CD8-positive, alpha-beta memory T cell (primary cell): ENCODE measurements around the gene PRR13. TPM values are rescaled to one million over a fixed set of nuclear protein-coding genes. Genes with fewer than 3 reads are reported as not detected.
"Not testable (repeated sequence)": the region's sequence is repeated elsewhere in the genome, so short reads cannot be mapped to it uniquely, and the experiment has no call there.

Source experiments
- CTCF ChIA-PET: fragments of 350-600 bp; sonication (Branson Sonifier 250); formaldehyde crosslinking; loops from one replicate; lab custom pipeline; 2021; ENCODE audit warnings: antibody characterized with exemption; lab: Charles Lee
- POLR2A ChIA-PET: fragments of 350-600 bp; sonication (Branson Sonifier 250); formaldehyde crosslinking; loops from one replicate; lab custom pipeline; 2021; ENCODE audit warnings: antibody characterized with exemption; lab: Charles Lee
- DNase-seq, 5 donors: peaks; one replicate each; pipeline versions ENCODE4 v3.0.0 to v3.0.0-alpha.2; 2020 to 2022; ENCODE audit warnings: mixed read lengths in 1 of 5
- H3K27ac ChIP-seq: one replicate; pipeline ENCODE4 v1.7.0; 2013; ENCODE audit warnings: low read depth, mild to moderate bottlenecking, low read length, moderate library complexity
- H3K27me3 ChIP-seq: 2 replicates; pipeline ENCODE4 v1.7.0; 2013; ENCODE audit warnings: low read length, mild to moderate bottlenecking; ENCODE audit not compliant: insufficient read depth, poor library complexity, severe bottlenecking
- H3K36me3 ChIP-seq: 2 replicates; pipeline ENCODE4 v1.7.0; 2013; ENCODE audit warnings: mild to moderate bottlenecking, low read length, moderate library complexity; ENCODE audit not compliant: insufficient read depth
- H3K4me1 ChIP-seq: 2 replicates; pipeline ENCODE4 v1.7.0; 2013; ENCODE audit warnings: mild to moderate bottlenecking, low read length, moderate library complexity; ENCODE audit not compliant: insufficient read depth
- H3K4me3 ChIP-seq: 2 replicates; pipeline ENCODE4 v1.7.0; 2013; ENCODE audit warnings: mild to moderate bottlenecking, low read length
- H3K9me3 ChIP-seq: 2 replicates; pipeline ENCODE4 v1.7.0; 2013; ENCODE audit warnings: mild to moderate bottlenecking, low read length
- H3K27ac Mint-ChIP-seq, 8 donors: one replicate each; pipeline ENCODE4 v1.8.0; 2020 to 2021; ENCODE audit warnings: mixed read lengths in 8 of 8, mild to moderate bottlenecking in 6 of 8, inconsistent platforms in 3 of 8, moderate library complexity in 3 of 8
- H3K27me3 Mint-ChIP-seq, 2 donors: one replicate each; pipeline ENCODE4 v1.8.0; 2020 to 2021; ENCODE audit warnings: mixed read lengths in 2 of 2, mild to moderate bottlenecking in 1 of 2, moderate library complexity in 1 of 2
- H3K36me3 Mint-ChIP-seq, 3 donors: one replicate each; pipeline ENCODE4 v1.8.0; 2020 to 2021; ENCODE audit warnings: mixed read lengths in 3 of 3, inconsistent platforms in 1 of 3, mild to moderate bottlenecking in 1 of 3
- H3K4me1 Mint-ChIP-seq, 3 donors: one replicate each; pipeline ENCODE4 v1.8.0; 2020 to 2021; ENCODE audit warnings: mixed read lengths in 3 of 3, inconsistent platforms in 1 of 3, mild to moderate bottlenecking in 1 of 3
- H3K4me3 Mint-ChIP-seq, 7 donors: one replicate each; pipeline ENCODE4 v1.8.0; 2020 to 2021; ENCODE audit warnings: mixed read lengths in 7 of 7, mild to moderate bottlenecking in 6 of 7, moderate library complexity in 4 of 7, inconsistent platforms in 2 of 7
- H3K9me3 Mint-ChIP-seq, 5 donors: one replicate each; pipeline ENCODE4 v1.8.0; 2020 to 2022; ENCODE audit warnings: mixed read lengths in 5 of 5, mild to moderate bottlenecking in 3 of 5, moderate library complexity in 2 of 5, inconsistent platforms in 1 of 5
- polyA plus RNA-seq: library from polyadenylated mRNA; unstranded; fragments of 300-500 nt; fragmentation: Illumina TruSeq; gene quantifications from one replicate; pipeline ENCODE4 v1.2.3, GENCODE V29; 2021
- total RNA-seq, 2 experiments: library from RNA; stranded (reverse); gene quantifications; one replicate each; pipeline ENCODE4 v1.2.3, GENCODE V29; 2021

PRR13 gene
- 100 to 1,000 TPM; 234 to 236 TPM for total RNA-seq
- 602 TPM for polyA plus RNA-seq

- H3K4me3 Mint-ChIP-seq: peak within 1 kb of the TSS; percentile 94 to 98 (median 97)
Observed at GRCh38 chr12:53441040-53441833, at the start of gene PRR13. Gene PRR13, plus strand, starts transcription at chr12:53441734. Its CDS starts 981 bp downstream, at chr12:53442715.

GRCh38 chr12:53399896-53400295 lies 41.6 kb upstream of the PRR13 start:
- no peaks in the 10 kb centered on the region for H3K9me3 ChIP-seq
- no peak overlapping the region for H3K27ac ChIP-seq
- H3K4me3 ChIP-seq: no peak overlapping the region
- ChIA-PET POLR2A (no interaction called here), CTCF (interaction anchor here (1.1 to 1.7 kb wide), 2 partner anchors 16 to 109 kb away, joined by 3 read pairs; no protein-coding TSS in a partner anchor)
- Mint-ChIP-seq H3K27me3 (no peaks in the 10 kb centered on the region), H3K4me3 (no peak overlapping the region), H3K27ac (peak overlapping the region in 2 of 8 donors; percentile 3 to 58), H3K4me1 (peaks cover 9 to 34% (median 29%) of the 10 kb centered on the region in 3 donors), H3K36me3 (peaks cover 0 to 47% (median 5%) of the 10 kb centered on the region in 3 donors), H3K9me3 (no peaks in the 10 kb centered on the region)
- no peaks in the 10 kb centered on the region for H3K4me1 ChIP-seq
- no peaks in the 10 kb centered on the region for H3K27me3 ChIP-seq
- H3K36me3 ChIP-seq: peaks cover 4% of the 10 kb centered on the region
- no peak for DNase-seq

More at GRCh38 chr12:53441040-53441833, at the start of gene PRR13:
- H3K27me3 ChIP-seq: no peaks in the 10 kb centered on the region
- ChIA-PET POLR2A (interaction anchor here (0.7 to 1.6 kb wide), 8 partner anchors 10 to 435 kb away, joined by 3 to 13 read pairs (median 4); partner anchors contain the start of genes AAAS, EIF4B, SP1 and TARBP2), CTCF (interaction anchor here (0.6 to 3.1 kb wide), 8 partner anchors 9 to 120 kb away, joined by 3 to 11 read pairs (median 4); partner anchors contain the start of gene AAAS)
- peaks cover 22% of the 10 kb centered on the region for H3K36me3 ChIP-seq
- peak within 1 kb of the TSS; percentile 89 for H3K4me3 ChIP-seq
- Mint-ChIP-seq H3K27me3 (no peaks in the 10 kb centered on the region), H3K4me1 (peaks cover 37 to 48% (median 47%) of the 10 kb centered on the region in 3 donors), H3K9me3 (no peaks in the 10 kb centered on the region), H3K36me3 (peaks cover 0 to 40% (median 7%) of the 10 kb centered on the region in 3 donors), H3K27ac (peak within 1 kb of the TSS; percentile 86 to 98 (median 96))
- no peaks in the 10 kb centered on the region for H3K9me3 ChIP-seq
- DNase-seq: peak; percentile 95 to 99 (median 98)
- H3K27ac ChIP-seq: peak within 1 kb of the TSS; percentile 91
- H3K4me1 ChIP-seq: peaks cover 43% of the 10 kb centered on the region

GRCh38 chr12:53402351-53402750 lies 39.2 kb upstream of the PRR13 start:
- H3K27me3 ChIP-seq, H3K4me3 ChIP-seq, H3K27ac ChIP-seq, DNase-seq, H3K4me3 Mint-ChIP-seq, H3K9me3 Mint-ChIP-seq, H3K4me1 ChIP-seq, POLR2A ChIA-PET, H3K9me3 ChIP-seq, H3K27me3 Mint-ChIP-seq: not testable (repeated sequence)
- H3K36me3 ChIP-seq: peaks cover 11% of the 10 kb centered on the region
- Mint-ChIP-seq H3K27ac (peak overlapping the region in 2 of 8 donors; percentile 46 to 70), H3K36me3 (peaks cover 0 to 48% (median 9%) of the 10 kb centered on the region in 3 donors), H3K4me1 (peaks cover 6 to 22% (median 19%) of the 10 kb centered on the region in 3 donors)
- CTCF ChIA-PET: interaction anchor here (0.8 to 1.2 kb wide), 2 partner anchors 19 to 57 kb away, joined by 3 read pairs; no protein-coding TSS in a partner anchor

- Histone ChIP-seq H3K36me3 (peaks cover 11% of the 10 kb centered on the region), H3K27me3 (no peaks in the 10 kb centered on the region), H3K27ac (no peak overlapping the region), H3K4me3 (no peak overlapping the region), H3K9me3 (no peaks in the 10 kb centered on the region), H3K4me1 (no peaks in the 10 kb centered on the region)
- Mint-ChIP-seq H3K27ac (peak overlapping the region in 1 of 8 donors; percentile 74), H3K36me3 (peaks cover 0 to 46% (median 9%) of the 10 kb centered on the region in 3 donors), H3K9me3 (no peaks in the 10 kb centered on the region), H3K4me3 (no peak overlapping the region), H3K27me3 (no peaks in the 10 kb centered on the region), H3K4me1 (peaks cover 6 to 17% (median 15%) of the 10 kb centered on the region in 3 donors)
- no peak for DNase-seq
- ChIA-PET POLR2A (no interaction called here), CTCF (interaction anchor here (1.2 to 2.4 kb wide), 2 partner anchors 18 to 106 kb away, joined by 3 to 7 read pairs; no protein-coding TSS in a partner anchor)
Observed at GRCh38 chr12:53402871-53403270, 38.7 kb upstream of the PRR13 start.

GRCh38 chr12:53410951-53411350 lies 30.6 kb upstream of the PRR13 start:
- Mint-ChIP-seq H3K27me3 (no peaks in the 10 kb centered on the region), H3K9me3 (no peaks in the 10 kb centered on the region), H3K27ac (peak overlapping the region in 1 of 8 donors; percentile 56), H3K36me3 (peaks cover 4 to 59% (median 22%) of the 10 kb centered on the region in 3 donors), H3K4me1 (peaks cover 15 to 28% (median 21%) of the 10 kb centered on the region in 3 donors), H3K4me3 (no peak overlapping the region)
- Histone ChIP-seq H3K36me3 (peaks cover 36% of the 10 kb centered on the region), H3K9me3 (no peaks in the 10 kb centered on the region), H3K4me1 (peaks cover 5% of the 10 kb centered on the region), H3K4me3 (no peak overlapping the region), H3K27me3 (no peaks in the 10 kb centered on the region), H3K27ac (no peak overlapping the region)
- CTCF ChIA-PET: interaction anchor here (1.5 to 2.6 kb wide), 2 partner anchors 10 to 59 kb away, joined by 7 to 12 read pairs; no protein-coding TSS in a partner anchor
- POLR2A ChIA-PET: no interaction called here
- no peak for DNase-seq

GRCh38 chr12:53413485-53414204 lies 27.9 kb upstream of the PRR13 start:
- H3K4me1 ChIP-seq: peaks cover 5% of the 10 kb centered on the region
- ChIA-PET POLR2A (no interaction called here), CTCF (interaction anchor here (1.0 to 2.4 kb wide), 3 partner anchors 62 to 92 kb away, joined by 3 to 6 read pairs (median 3); partner anchors contain the start of gene AAAS)
- no peaks in the 10 kb centered on the region for H3K9me3 ChIP-seq
- H3K4me3 ChIP-seq: no peak overlapping the region
- peaks cover 18 to 29% (median 26%) of the 10 kb centered on the region in 3 donors for H3K4me1 Mint-ChIP-seq
- peaks cover 4 to 48% (median 18%) of the 10 kb centered on the region in 3 donors for H3K36me3 Mint-ChIP-seq
- H3K27ac Mint-ChIP-seq: peak overlapping the region in 5 of 8 donors; percentile 23 to 84 (median 59)
- peak overlapping the region in 1 of 7 donors; percentile 62 for H3K4me3 Mint-ChIP-seq
- H3K27me3 ChIP-seq: no peaks in the 10 kb centered on the region
- H3K36me3 ChIP-seq: peaks cover 29% of the 10 kb centered on the region
- no peak overlapping the region for H3K27ac ChIP-seq
- no peaks in the 10 kb centered on the region for H3K9me3 Mint-ChIP-seq
- DNase-seq: no peak
- H3K27me3 Mint-ChIP-seq: no peaks in the 10 kb centered on the region

GRCh38 chr12:53414756-53415417 lies 26.6 kb upstream of the PRR13 start:
- ChIA-PET POLR2A (interaction anchor here (0.6 to 0.7 kb wide), 4 partner anchors 34 to 343 kb away, joined by 3 to 7 read pairs (median 4); no protein-coding TSS in a partner anchor), CTCF (interaction anchor here (0.8 to 2.4 kb wide), 3 partner anchors 32 to 94 kb away, joined by 3 to 6 read pairs (median 3); partner anchors contain the start of gene AAAS)
- H3K36me3 Mint-ChIP-seq: peaks cover 4 to 38% (median 13%) of the 10 kb centered on the region in 3 donors
- Histone ChIP-seq H3K27me3 (no peaks in the 10 kb centered on the region), H3K36me3 (peaks cover 21% of the 10 kb centered on the region), H3K4me3 (no peak overlapping the region), H3K9me3 (no peaks in the 10 kb centered on the region), H3K4me1 (peaks cover 5% of the 10 kb centered on the region), H3K27ac (no peak overlapping the region)
- no peak overlapping the region for H3K4me3 Mint-ChIP-seq
- DNase-seq: no peak
- H3K9me3 Mint-ChIP-seq: no peaks in the 10 kb centered on the region
- no peaks in the 10 kb centered on the region for H3K27me3 Mint-ChIP-seq
- H3K4me1 Mint-ChIP-seq: peaks cover 18 to 32% (median 26%) of the 10 kb centered on the region in 3 donors
- peak overlapping the region in 3 of 8 donors; percentile 65 to 90 (median 70) for H3K27ac Mint-ChIP-seq
